Gastroesophageal sphincter (tissue), 4 donors: ENCODE results near the gene DLGAP4. TPM values are rescaled to one million over a fixed set of nuclear protein-coding genes. Genes with fewer than 3 reads are reported as not detected.

Experiments
- ATAC-seq: fragments of 150-250 bp; one replicate; pipeline ENCODE4 v1.9.1; 2016; ENCODE audit warnings: mild to moderate bottlenecking, moderate library complexity
- H3K27ac ChIP-seq, 4 donors: fragments of 200-600 bp; sonication (generic) in 3 of 4; 1 replicate in 3 of 4; 2 replicates in 1 of 4; pipeline ENCODE4 v1.5.1; 2016 to 2019
- H3K27me3 ChIP-seq: fragments of 200-600 bp; sonication (generic); one replicate; pipeline ENCODE4 v1.5.1; 2019
- H3K36me3 ChIP-seq, 2 donors: fragments of 200-600 bp; sonication (generic); one replicate each; pipeline ENCODE4 v1.5.1; 2019; ENCODE audit warnings: control low read depth in 1 of 2
- H3K4me1 ChIP-seq, 3 donors: fragments of 200-600 bp; sonication (generic); 1 replicate in 2 of 3; 2 replicates in 1 of 3; pipeline ENCODE4 v1.5.1; 2016 to 2019; ENCODE audit warnings: control low read depth in 2 of 3
- H3K4me3 ChIP-seq, 2 donors: fragments of 200-600 bp; sonication (generic); one replicate each; pipeline ENCODE4 v1.5.1; 2019; ENCODE audit warnings: mild to moderate bottlenecking in 1 of 2, moderate library complexity in 1 of 2
- H3K9me3 ChIP-seq, 3 donors: fragments of 200-600 bp; sonication (generic); one replicate each; pipeline ENCODE4 v1.5.1; 2017 to 2019; ENCODE audit warnings: control low read depth in 2 of 3
- CTCF ChIP-seq, 4 experiments: fragments of 200-600 bp in 2 of 4; fragments of 450-650 bp in 2 of 4; sonication (generic) in 1 of 4; IDR thresholded peaks; one replicate each; pipeline ENCODE4 v1.5.1; 2017 to 2019; ENCODE audit warnings: antibody characterized with exemption in 4 of 4, mild to moderate bottlenecking in 2 of 4, moderate library complexity in 2 of 4
- EP300 ChIP-seq: sonication (generic); formaldehyde crosslinking; IDR thresholded peaks from one replicate; pipeline ENCODE4 v1.6.1; 2017; ENCODE audit warnings: antibody characterized with exemption, mild to moderate bottlenecking
- POLR2A ChIP-seq, 2 donors: fragments of 450-650 bp; IDR thresholded peaks; one replicate each; pipeline ENCODE4 v1.6.1; 2017; ENCODE audit warnings: antibody characterized with exemption in 2 of 2, mild to moderate bottlenecking in 2 of 2, moderate library complexity in 1 of 2
- POLR2AphosphoS5 ChIP-seq: sonication (generic); formaldehyde crosslinking; IDR thresholded peaks from one replicate; pipeline ENCODE4 v1.6.1; 2017; ENCODE audit warnings: antibody characterized with exemption
- whole genome bisulfite sequencing, 2 donors: methylation state at CpG; one replicate each; pipeline ENCODE4 v1.1.5; 2018; ENCODE audit warnings: low coverage in 1 of 2; 5-methylcytosine and 5-hydroxymethylcytosine counted together
- total RNA-seq, 4 donors: library from RNA; depleted of rRNA; stranded (reverse); fragments of >200 nt; gene quantifications; one replicate each; pipeline ENCODE4 v1.1.0, GENCODE V29; 2016

DLGAP4 gene
- total RNA-seq, 4 donors from 2014 or later: 35.5 to 76.1 (median 42.2) TPM

GRCh38 chr20:36318166-36318565 lies 12.0 kb downstream of the DLGAP4 start:
- TF ChIP-seq POLR2AphosphoS5: no peak
- Histone ChIP-seq H3K4me3 (no peak overlapping the region), H3K27ac (no peak overlapping the region), H3K9me3 (no peaks in the 10 kb centered on the region), H3K36me3 (no peaks in the 10 kb centered on the region), H3K4me1 (peaks cover 0 to 6% (median 0%) of the 10 kb centered on the region in 3 donors), H3K27me3 (peaks cover 25% of the 10 kb centered on the region)
- ATAC-seq: no peak
- 50 to 100% methylated on average over 1 to 2 of the region's 3 CpGs for WGBS, 2 donors

- Histone ChIP-seq H3K9me3 (peaks cover 0 to 10% (median 0%) of the 10 kb centered on the region in 3 donors), H3K4me1 (peaks cover 0 to 6% (median 0%) of the 10 kb centered on the region in 3 donors), H3K27me3 (peaks cover 15% of the 10 kb centered on the region), H3K4me3 (no peak overlapping the region), H3K27ac (no peak overlapping the region), H3K36me3 (no peaks in the 10 kb centered on the region)
- WGBS, 2 donors: 31% methylated on average over 2 of the region's 12 CpGs; no CpG with 5 or more reads in 1 of the 2 donors
- no peak for TF ChIP-seq CTCF (IDR thresholded peaks at IDR 0.05)
- TF ChIP-seq POLR2AphosphoS5: no peak
- TF ChIP-seq POLR2A (IDR thresholded peaks at IDR 0.05): no peak
- TF ChIP-seq EP300: no peak
- ATAC-seq: no peak
Measured at GRCh38 chr20:36319356-36320260, 13.5 kb downstream of the DLGAP4 start.

GRCh38 chr20:36320261-36320897 lies 14.2 kb downstream of the DLGAP4 start:
- TF ChIP-seq POLR2A (IDR thresholded peaks at IDR 0.05) (no peak), POLR2AphosphoS5 (no peak), EP300 (no peak), CTCF (IDR thresholded peaks at IDR 0.05) (no peak)
- H3K9me3 ChIP-seq: peaks cover 0 to 17% (median 0%) of the 10 kb centered on the region in 3 donors
- H3K4me3 ChIP-seq: no peak overlapping the region
- no peak for ATAC-seq
- H3K4me1 ChIP-seq: peaks cover 0 to 6% (median 0%) of the 10 kb centered on the region in 3 donors
- H3K27me3 ChIP-seq: peaks cover 15% of the 10 kb centered on the region
- no peak overlapping the region for H3K27ac ChIP-seq
- no peaks in the 10 kb centered on the region for H3K36me3 ChIP-seq
- no CpG with 5 or more reads among the region's 8 CpGs for WGBS, 2 donors

- Histone ChIP-seq H3K4me1 (peaks cover 0 to 6% (median 0%) of the 10 kb centered on the region in 3 donors), H3K27me3 (peaks cover 15% of the 10 kb centered on the region), H3K4me3 (no peak overlapping the region), H3K27ac (no peak overlapping the region), H3K9me3 (peaks cover 0 to 25% (median 0%) of the 10 kb centered on the region in 3 donors), H3K36me3 (no peaks in the 10 kb centered on the region)
- no peak for TF ChIP-seq EP300
- no peak for TF ChIP-seq POLR2A (IDR thresholded peaks at IDR 0.05)
- TF ChIP-seq CTCF (IDR thresholded peaks at IDR 0.05): no peak
- no peak for TF ChIP-seq POLR2AphosphoS5
- no peak for ATAC-seq
- 57 to 90% methylated on average over 4 to 10 of the region's 24 CpGs for WGBS, 2 donors
Measured at GRCh38 chr20:36320898-36321695, 15.0 kb downstream of the DLGAP4 start.

- Histone ChIP-seq H3K27me3 (peaks cover 15% of the 10 kb centered on the region), H3K4me1 (no peaks in the 10 kb centered on the region), H3K27ac (no peak overlapping the region), H3K36me3 (no peaks in the 10 kb centered on the region), H3K4me3 (no peak overlapping the region), H3K9me3 (peaks cover 0 to 34% (median 0%) of the 10 kb centered on the region in 3 donors)
- 39 to 55% methylated on average over 4 to 5 of the region's 5 CpGs for WGBS, 2 donors
- ATAC-seq: no peak
- TF ChIP-seq CTCF (IDR thresholded peaks at IDR 0.05) (no peak), POLR2A (IDR thresholded peaks at IDR 0.05) (no peak), POLR2AphosphoS5 (no peak), EP300 (no peak)
Measured at GRCh38 chr20:36322131-36322530, 16.0 kb downstream of the DLGAP4 start.
